BJ (cell line): ENCODE data around the gene INTS2. TPM values are rescaled to one million over a fixed set of nuclear protein-coding genes. Genes with fewer than 3 reads are reported as not detected.
"Not testable (repeated sequence)": the region's sequence is repeated elsewhere in the genome, so short reads cannot be mapped to it uniquely, and the experiment has no call there.

Source experiments
- CTCF ChIA-PET: fragments of 350-600 bp; formaldehyde crosslinking; extraction: SDS; loops from one replicate; lab custom pipeline; 2021; ENCODE audit warnings: antibody characterized with exemption, inconsistent platforms; lab: Yijun Ruan, JAX
- POLR2A ChIA-PET: fragments of 300-600 bp; sonication (Branson Sonifier 250); formaldehyde crosslinking; extraction: SDS; loops from one replicate; lab custom pipeline; 2021; ENCODE audit warnings: antibody characterized with exemption; lab: Charles Lee
- DNase-seq: peaks from one replicate; pipeline ENCODE4 v3.0.0-alpha.2; 2011; ENCODE audit warnings: low read depth
- H3K27me3 ChIP-seq: 2 replicates; pipeline ENCODE4 v1.6.0; 2011; ENCODE audit warnings: low read length; ENCODE audit not compliant: control insufficient read depth, insufficient read depth
- H3K36me3 ChIP-seq: 2 replicates; pipeline ENCODE4 v1.5.1; 2011; ENCODE audit warnings: low read length; ENCODE audit not compliant: control insufficient read depth, insufficient read depth
- H3K4me3 ChIP-seq: 2 replicates; pipeline ENCODE4 v1.5.1; 2011; ENCODE audit warnings: low read depth, mild to moderate bottlenecking, control low read depth, low read length
- CTCF ChIP-seq: IDR thresholded peaks from 2 replicates; pipeline ENCODE4 v1.5.1; 2011; ENCODE audit warnings: low read depth, mild to moderate bottlenecking, control low read depth, inconsistent platforms, low read length, moderate library complexity; ENCODE audit not compliant: insufficient read depth
- polyA plus RNA-seq: library from polyadenylated mRNA; depleted of rRNA; stranded (reverse); fragments of >200 nt; gene quantifications from 2 replicates; pipeline ENCODE4 v1.2.3, GENCODE V29; 2011

INTS2 gene
- polyA plus RNA-seq, 1 experiment: 3.5 TPM

- CTCF ChIA-PET: interaction anchor here (1.0 kb wide), 1 partner anchor 21 kb away, joined by 3 read pairs; no protein-coding TSS in a partner anchor
These were observed 32.4 kb downstream of the INTS2 start for GRCh38 chr17:61895391-61895790.

GRCh38 chr17:61894310-61894709 is 33.5 kb downstream of the INTS2 start:
- H3K36me3 ChIP-seq, POLR2A ChIA-PET, H3K27me3 ChIP-seq, H3K4me3 ChIP-seq, DNase-seq, CTCF ChIA-PET: not testable (repeated sequence)

More at GRCh38 chr17:61895391-61895790, 32.4 kb downstream of the INTS2 start:
- POLR2A ChIA-PET: no interaction called here
- TF ChIP-seq CTCF: no peak
- H3K27me3 ChIP-seq: no peaks in the 10 kb centered on the region
- H3K4me3 ChIP-seq: no peak overlapping the region
- no peaks in the 10 kb centered on the region; the same call in 1 of the 2 replicates for H3K36me3 ChIP-seq
- no peak for DNase-seq

DNA sequence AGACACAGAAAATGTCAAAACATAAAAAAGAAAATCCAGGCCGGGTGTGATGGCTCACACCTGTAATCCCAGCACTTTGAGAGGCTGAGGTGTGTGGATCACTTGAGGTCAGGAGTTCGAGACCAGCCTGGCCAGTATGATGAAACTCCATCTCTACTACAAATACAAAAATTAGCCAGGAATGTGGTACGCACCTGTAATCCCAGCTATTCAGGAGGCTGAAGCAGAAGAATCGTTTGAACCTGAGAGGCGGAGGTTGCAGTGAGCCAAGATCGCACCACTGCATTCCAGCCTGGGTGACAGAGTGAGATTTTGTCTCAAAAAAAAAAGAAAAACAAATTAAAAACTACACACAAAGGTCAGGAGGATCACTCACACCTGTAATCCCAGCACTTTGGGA is 40.0 kb downstream of the INTS2 start:
- POLR2A ChIA-PET, H3K36me3 ChIP-seq: not testable (repeated sequence)

DNA sequence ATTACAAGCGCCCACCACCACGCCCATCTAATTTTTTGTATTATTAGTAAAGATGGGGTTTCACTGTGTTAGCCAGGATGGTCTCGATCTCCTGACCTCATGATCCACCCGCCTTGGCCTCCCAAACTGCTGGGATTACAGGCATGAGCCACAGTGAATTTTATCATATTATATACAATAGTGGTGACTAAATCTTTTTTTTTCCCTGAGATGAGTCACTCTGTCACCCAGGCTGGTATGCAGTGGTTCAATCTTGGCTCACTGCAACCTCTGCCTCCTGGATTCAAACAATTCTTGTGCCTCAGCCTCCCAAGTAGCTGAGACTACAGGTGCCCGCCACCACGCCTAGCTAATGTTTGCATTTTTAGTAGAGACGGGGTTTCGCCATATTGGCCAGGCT is 41.9 kb downstream of the INTS2 start:
- POLR2A ChIA-PET: not testable (repeated sequence)

More for the DNA sequence above, 40.0 kb downstream of the INTS2 start:
- not testable (repeated sequence) for DNase-seq, H3K27me3 ChIP-seq, H3K4me3 ChIP-seq
- CTCF ChIA-PET: interaction anchor here (1.0 kb wide), 1 partner anchor 16 kb away, joined by 3 read pairs; no protein-coding TSS in a partner anchor

DNA sequence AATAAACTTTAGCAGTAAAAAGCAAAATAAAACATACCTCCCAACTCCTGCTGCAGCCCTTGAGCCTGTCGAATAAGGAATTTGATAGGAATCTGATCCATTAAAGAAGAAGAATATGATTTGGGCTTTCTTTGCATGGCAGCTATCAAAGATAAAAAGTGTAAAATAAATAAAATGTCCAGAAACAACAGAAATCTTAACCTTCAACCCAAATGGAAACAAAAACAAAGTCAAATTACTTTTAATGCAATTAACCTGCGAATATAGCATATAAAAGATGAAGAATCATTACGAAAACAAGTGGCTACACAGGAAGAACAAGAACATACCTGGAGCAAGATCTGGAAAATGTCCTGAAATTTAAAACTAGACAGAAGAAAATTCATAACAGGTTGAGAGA is 42.9 kb downstream of the INTS2 start:
- CTCF ChIA-PET: interaction anchor here (0.7 kb wide), 1 partner anchor 37 kb away, joined by 4 read pairs; no protein-coding TSS in a partner anchor
- peaks cover 3% of the 10 kb centered on the region for H3K36me3 ChIP-seq
- H3K27me3 ChIP-seq: no peaks in the 10 kb centered on the region
- no peak for DNase-seq
- no peak overlapping the region for H3K4me3 ChIP-seq
- no peak for TF ChIP-seq CTCF
- POLR2A ChIA-PET: interaction anchor here (0.6 kb wide), 1 partner anchor 317 kb away, joined by 7 read pairs; no protein-coding TSS in a partner anchor

More for the DNA sequence above, 41.9 kb downstream of the INTS2 start:
- not testable (repeated sequence) for H3K36me3 ChIP-seq, H3K4me3 ChIP-seq, H3K27me3 ChIP-seq, DNase-seq
- CTCF ChIA-PET: interaction anchor here (0.7 kb wide), 1 partner anchor 38 kb away, joined by 4 read pairs; no protein-coding TSS in a partner anchor

- no peak for TF ChIP-seq CTCF
- CTCF ChIA-PET: interaction anchor here (1.5 kb wide), 1 partner anchor 17 kb away, joined by 3 read pairs; no protein-coding TSS in a partner anchor
- Histone ChIP-seq H3K4me3 (no peak overlapping the region), H3K27me3 (no peaks in the 10 kb centered on the region), H3K36me3 (peaks cover 1% of the 10 kb centered on the region)
- POLR2A ChIA-PET: no interaction called here
- no peak for DNase-seq
These were observed 47.1 kb downstream of the INTS2 start for GRCh38 chr17:61880589-61881102.
